NT2/D1 (cell line): ENCODE data around the gene KLHL18.

Source experiments
- YY1 ChIP-seq: IDR thresholded peaks from 2 replicates; pipeline ENCODE4 v1.6.1; 2011; ENCODE audit not compliant: insufficient read length, insufficient read depth
- ZNF274 ChIP-seq: IDR thresholded peaks from 2 replicates; pipeline ENCODE4 v1.6.1; 2011; ENCODE audit warnings: mild to moderate bottlenecking, low read depth, low read length

- TF ChIP-seq YY1, result no peak
- no peak for TF ChIP-seq ZNF274
Observed at GRCh38 chr3:47301456-47301855, 18.7 kb downstream of the KLHL18 start.
